Myocyte (in vitro differentiated cells): Measurements from ENCODE around the gene MUC22. TPM values are rescaled to one million over a fixed set of nuclear protein-coding genes. Genes with fewer than 3 reads are reported as not detected.
A peak's percentile ranks its signal among the peaks of the same experiment; 100 is the strongest.
"Not testable (repeated sequence)": the region's sequence is repeated elsewhere in the genome, so short reads cannot be mapped to it uniquely, and the experiment has no call there.

Experiments
- DNase-seq: peaks from one replicate; pipeline ENCODE4 v3.0.0-alpha.2; 2012; ENCODE audit warnings: low read depth
- polyA plus RNA-seq: library from polyadenylated mRNA; unstranded; fragments of >200 nt; gene quantifications from one replicate; pipeline ENCODE4 v1.2.1, GENCODE V29; 2012; ENCODE audit warnings: missing spikeins
- total RNA-seq: library from RNA; depleted of rRNA; stranded (reverse); fragments of >200 nt; gene quantifications from 2 replicates; pipeline ENCODE4 v1.2.3, GENCODE V29; 2014

MUC22 gene
- not detected in 2 replicates for total RNA-seq
- not detected for polyA plus RNA-seq

- DNase-seq, result peak; percentile 19
Observed at GRCh38 chr6:31010393-31011060, at the start of gene MUC22. MUC22 (plus strand) TSS chr6:31010474; CDS start chr6:31010707, 233 bp downstream.

- peak; percentile 13 for DNase-seq
Observed at GRCh38 chr6:30960907-30961673, 49.2 kb upstream of the MUC22 start.

DNA sequence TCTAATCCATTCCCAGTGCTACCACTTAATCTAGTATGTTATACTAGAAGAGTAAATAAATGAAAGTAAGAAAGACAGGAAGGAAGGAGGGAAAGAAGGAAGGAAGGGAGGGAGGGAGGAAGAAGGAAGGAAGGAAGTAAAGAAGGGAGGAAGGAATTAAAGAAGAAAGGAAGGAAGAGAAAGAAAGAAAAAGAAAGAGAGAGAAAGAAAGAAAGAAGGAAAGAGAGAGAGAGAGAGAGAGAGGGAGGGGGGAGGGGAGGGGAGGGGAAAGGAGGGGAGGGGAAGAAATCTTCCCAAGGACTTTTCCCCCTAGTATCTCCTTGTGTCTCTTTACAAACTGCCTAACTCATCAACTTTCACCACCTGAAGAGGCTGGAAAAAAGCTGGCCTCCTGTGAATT is 47.6 kb upstream of the MUC22 start:
- no peak for DNase-seq

GRCh38 chr6:30963641-30964040 is 46.6 kb upstream of the MUC22 start:
- peak; percentile 9 for DNase-seq

- peak; percentile 89 for DNase-seq
Observed at GRCh38 chr6:30964075-30964474, 46.2 kb upstream of the MUC22 start.

- peak; percentile 54 for DNase-seq
Observed at GRCh38 chr6:30965140-30965601, 45.1 kb upstream of the MUC22 start.

- no peak for DNase-seq
Observed at GRCh38 chr6:30966154-30966553, 44.1 kb upstream of the MUC22 start.

DNA sequence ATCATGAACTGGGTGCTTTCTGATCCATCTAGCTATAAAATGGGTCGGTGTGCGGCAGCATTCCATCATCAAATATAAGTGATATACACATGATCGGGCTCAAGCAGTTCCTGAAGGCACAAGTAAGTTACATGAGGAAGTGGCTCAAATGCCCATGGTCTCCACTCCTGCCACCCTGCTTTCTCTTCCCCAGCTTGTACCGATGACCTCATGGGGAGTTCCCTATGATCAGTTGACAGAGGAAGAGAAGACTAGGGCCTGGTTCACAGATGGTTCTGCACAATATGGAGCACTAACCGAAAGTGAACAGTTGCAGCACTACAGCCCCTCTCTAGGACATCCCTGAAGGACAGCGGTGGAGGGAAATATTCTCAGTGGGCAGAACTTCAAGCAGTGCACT is 41.1 kb upstream of the MUC22 start:
- not testable (repeated sequence) for DNase-seq

GRCh38 chr6:30970946-30971345 is 39.3 kb upstream of the MUC22 start:
- DNase-seq, result no peak

GRCh38 chr6:30972816-30973215 is 37.5 kb upstream of the MUC22 start:
- DNase-seq, result no peak

DNA sequence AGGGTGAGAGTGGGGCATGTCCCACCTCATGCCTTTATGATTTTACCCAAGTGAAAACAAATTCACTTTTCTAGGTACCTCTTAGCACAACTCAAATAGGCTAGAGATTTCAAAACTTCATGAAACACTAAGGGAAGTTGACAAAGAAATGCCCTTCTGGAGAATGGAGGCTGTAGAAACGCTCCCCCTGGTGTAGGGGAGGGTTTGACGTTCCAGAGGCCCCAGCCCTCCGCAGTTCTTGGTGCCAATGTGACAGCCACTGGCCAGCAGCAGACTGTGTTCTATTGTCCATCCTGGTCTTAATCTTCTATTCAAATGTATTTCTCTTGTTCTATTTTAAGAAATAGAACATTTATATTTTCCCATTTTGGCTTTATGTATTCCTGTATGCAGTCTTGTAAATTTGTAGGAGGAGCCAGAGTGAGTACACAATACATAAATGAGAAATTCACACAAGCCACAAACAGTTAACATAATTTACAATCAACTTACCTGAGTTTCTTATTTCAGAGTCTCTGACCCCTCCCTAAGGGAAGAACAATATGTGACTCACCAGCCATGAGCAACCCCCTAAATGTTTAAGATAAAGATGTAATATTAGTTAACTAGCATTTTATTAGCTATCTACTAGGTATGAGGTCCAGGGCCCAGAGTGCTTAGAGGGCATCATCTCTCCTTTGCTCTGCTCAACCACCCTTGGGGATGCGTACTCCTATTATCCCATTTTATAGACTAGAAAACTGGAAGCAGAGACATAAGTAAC is 35.6 kb upstream of the MUC22 start:
- DNase-seq, result no peak

DNA sequence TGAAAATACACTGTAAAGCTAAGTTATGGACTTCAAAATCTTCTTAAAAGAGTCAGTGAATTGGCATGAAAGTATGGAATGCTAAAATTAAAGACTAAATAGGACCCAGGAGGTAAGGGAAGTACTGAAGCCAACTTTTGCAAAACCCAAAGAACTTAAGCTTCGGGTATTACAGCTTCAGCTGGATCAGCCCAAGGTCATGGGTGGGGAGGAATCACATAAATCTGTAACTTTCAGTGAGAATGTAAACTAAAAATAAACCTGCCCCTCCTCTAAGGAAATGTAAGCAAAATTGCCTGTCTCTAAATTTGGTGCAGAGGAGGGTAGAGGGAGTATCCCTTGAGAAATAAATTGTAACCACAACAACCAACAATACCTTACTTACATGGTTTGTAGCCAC is 31.1 kb upstream of the MUC22 start:
- DNase-seq, result no peak

DNA sequence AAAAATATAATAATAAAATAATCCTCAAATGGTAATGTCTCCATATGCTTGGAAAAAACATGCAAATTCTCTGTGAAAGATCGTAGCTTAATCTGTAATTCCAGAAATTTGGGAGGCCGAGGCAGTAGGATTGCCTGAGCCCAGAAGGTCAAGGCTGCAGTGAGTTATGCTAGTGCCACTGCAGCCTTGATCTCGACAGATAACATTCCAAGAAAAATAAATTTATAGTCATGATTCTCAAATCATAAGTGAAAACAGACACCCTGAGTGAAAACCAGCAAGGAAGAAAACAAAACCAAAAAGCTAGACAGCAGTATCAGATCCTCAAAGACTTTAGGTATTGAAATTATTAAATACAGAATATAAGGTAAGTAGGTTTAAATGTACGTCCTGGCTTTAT is 30.6 kb upstream of the MUC22 start:
- no peak for DNase-seq

DNA sequence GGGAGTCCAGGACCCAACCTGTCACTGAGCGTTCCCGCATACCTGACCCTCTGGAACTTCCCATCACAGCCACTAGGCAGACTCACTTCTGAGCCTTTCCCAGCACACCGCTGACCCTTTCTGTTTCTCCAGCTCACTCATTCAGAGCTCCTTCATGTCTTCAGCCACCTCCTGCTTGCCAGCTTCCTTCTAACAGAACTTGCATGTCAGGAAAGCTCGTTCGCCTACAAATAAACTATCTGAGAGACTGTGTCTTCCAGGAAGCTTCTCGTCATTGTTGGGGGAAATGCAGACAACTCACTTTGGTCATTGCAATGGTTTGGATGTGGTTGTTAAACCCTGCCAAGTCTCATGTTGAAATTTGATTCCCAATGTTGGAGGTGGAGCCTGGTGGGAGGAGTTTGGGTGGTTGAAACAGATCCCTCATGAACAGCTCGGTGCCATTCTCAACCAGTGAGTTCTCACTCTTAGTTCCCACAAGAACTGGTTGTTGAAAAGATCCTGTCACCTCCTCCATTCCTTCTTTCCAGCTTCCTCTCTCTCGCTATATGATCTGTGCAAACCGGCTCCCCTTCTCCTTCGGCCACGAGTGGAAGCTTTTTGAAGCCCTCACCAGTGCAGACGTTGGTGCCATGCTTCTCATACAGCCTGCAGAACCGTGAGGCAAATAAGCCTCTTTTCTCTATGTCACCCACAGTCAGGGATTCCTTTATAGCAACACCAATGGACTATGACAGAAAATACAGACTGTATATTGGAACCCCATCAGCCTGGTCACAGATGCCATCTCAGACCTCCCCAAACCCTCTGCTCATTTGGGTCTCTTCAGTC is 28.1 kb upstream of the MUC22 start:
- DNase-seq, result peak; percentile 87

DNA sequence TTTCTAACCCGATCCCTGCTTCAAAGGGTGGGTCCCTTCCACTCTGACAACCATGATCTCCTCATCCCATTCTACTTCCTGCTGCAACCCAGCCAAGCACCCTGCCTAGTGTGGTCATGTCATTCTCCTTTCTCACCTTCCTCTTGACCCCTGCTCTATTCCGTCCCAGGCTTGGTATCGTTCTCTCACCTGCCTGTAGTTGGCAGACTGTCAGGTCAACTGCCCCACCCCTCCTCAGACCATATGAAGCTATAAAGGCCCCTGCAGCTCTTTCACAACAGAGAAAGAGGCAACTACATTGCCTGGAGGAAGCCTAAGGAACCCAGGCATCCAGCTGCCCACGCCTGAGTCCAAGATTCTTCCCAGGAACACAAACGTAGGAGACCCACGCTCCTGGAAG is 26.8 kb upstream of the MUC22 start, which contains the start of gene MUC21:
MUC21 (plus strand) TSS at position 280 of the 400 bp plus-strand sequence. CDS start 241 bp downstream, outside the sequence.
- no peak for DNase-seq

GRCh38 chr6:30985490-30985889 is 24.8 kb upstream of the MUC22 start:
- no peak for DNase-seq

DNA sequence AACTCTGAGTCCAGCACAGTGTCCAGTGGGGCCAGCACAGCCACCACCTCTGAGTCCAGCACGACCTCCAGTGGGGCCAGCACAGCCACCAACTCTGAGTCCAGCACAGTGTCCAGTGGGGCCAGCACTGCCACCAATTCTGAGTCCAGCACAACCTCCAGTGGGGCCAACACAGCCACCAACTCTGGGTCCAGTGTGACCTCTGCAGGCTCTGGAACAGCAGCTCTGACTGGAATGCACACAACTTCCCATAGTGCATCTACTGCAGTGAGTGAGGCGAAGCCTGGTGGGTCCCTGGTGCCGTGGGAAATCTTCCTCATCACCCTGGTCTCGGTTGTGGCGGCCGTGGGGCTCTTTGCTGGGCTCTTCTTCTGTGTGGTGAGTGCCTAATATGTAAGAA is 23.0 kb upstream of the MUC22 start:
- DNase-seq, result no peak

DNA sequence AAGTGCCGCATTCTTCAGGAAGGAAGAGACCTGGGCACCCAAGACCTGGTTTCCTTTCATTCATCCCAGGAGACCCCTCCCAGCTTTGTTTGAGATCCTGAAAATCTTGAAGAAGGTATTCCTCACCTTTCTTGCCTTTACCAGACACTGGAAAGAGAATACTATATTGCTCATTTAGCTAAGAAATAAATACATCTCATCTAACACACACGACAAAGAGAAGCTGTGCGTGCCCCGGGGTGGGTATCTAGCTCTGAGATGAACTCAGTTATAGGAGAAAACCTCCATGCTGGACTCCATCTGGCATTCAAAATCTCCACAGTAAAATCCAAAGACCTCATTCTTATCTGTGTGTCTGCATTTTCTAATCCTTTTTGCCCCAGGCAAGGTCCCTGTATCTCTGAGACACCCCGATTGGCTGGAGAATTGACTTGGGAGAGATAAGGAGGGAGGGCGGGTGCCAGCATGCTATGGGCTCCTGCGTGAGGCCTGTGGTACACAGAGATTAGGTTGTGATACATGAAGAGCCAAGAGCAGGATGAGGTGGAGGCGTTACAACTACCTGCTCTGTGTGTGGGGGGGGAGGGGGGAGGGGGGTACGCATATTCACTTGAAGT is 22.0 kb upstream of the MUC22 start:
- no peak for DNase-seq

DNA sequence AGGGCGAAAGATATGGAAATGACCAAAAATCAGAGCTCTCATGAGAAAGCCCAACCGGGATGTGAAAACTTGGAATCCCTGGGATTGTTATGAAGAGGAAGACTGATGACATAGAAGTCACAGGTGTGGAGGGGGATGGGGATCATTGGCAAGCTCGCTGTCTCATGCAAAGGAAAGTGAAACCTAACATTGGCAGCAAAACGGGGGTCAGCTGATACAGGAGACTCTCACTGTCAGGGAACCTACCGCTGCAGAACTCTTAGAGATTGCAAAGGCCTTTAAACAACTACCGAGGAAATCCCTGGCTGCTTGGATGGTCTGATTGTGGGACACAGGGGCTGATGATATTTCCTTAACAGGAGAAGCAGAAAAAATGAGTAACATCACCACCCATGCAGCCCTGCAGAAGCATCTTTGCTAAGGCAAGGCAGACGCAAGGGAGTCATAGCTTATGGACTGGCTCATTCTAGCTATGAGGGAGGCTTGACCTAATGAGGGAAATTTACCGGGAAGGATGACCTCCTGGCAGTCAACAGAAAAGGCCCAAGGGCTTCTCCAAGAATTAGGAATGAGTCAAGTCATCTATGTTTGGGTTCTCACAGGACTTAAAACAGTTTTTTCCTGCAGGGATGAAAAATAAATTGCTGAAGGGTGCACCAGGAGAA is 19.7 kb upstream of the MUC22 start:
- DNase-seq, result peak; percentile 20

DNA sequence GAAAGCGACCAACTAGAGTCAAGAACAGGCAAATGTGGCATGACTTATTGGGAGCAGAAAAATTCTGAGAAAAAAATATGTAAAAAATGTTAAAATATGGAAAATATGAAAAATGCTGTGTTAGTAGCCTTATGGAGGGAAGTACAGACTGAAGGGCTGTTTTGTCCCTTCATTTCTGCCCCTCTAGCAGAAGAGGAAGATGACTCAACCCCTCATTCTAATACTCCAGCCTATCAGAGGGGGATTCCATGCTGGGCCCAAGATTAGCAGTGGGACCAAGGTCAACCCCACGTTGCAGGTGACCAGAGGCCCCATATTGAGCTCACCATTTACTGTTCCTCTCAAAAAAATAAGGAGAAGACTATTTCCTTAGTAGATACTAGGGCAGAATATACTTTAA is 18.4 kb upstream of the MUC22 start:
- no peak for DNase-seq
